GM18517 (cell line): Measurements from ENCODE around the gene RHPN2.

Experiments
- ATAC-seq: cut with Tn5 transposase; IDR thresholded peaks from one replicate; pipeline ENCODE4 v1.9.1; 2021; ENCODE audit warnings: mild to moderate bottlenecking, moderate library complexity; ENCODE audit not compliant: unreplicated experiment

RHPN2 gene

DNA sequence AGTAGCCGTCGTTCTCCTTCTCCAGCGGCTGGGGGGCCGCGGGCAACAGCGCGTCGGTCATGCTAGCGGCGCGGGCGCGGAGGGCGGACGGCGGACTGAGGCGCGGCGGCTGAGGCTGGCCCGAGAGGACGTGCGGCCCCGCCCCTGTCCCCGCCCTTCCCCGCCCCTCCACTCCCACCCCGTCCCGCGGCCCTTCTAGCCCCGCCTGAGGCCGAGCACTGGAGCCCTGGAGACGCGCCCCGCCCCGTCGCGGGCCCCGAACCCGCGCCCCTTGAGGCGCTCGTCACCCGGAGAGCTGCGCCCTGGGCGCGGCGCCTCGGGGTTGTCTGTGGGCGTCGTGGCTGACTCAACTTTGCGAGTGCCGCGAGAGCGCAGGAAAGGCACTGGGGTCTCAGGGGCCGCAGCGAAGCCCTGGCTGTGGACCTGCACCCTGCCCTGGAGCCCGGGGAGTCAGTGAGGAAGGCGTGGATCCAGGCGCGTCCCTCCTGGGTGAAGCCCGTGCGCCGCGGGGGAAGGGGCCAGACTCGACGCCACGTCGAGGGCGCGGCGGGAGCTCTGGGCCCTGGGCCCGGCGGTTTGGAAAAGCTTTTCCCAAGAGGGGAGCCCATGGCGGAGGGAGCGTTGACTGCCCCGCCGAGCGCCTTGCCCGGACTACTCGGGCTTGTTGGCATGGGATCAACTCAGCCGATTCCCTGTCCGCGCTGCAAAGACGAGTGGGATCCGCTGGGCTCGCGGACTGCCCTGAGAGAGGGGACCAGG, at the start of gene RHPN2:
Gene RHPN2 (minus strand): TSS at position 97 of the 759 bp plus-strand sequence. CDS start 36 bp downstream, at position 61.
- ATAC-seq, result no peak

DNA sequence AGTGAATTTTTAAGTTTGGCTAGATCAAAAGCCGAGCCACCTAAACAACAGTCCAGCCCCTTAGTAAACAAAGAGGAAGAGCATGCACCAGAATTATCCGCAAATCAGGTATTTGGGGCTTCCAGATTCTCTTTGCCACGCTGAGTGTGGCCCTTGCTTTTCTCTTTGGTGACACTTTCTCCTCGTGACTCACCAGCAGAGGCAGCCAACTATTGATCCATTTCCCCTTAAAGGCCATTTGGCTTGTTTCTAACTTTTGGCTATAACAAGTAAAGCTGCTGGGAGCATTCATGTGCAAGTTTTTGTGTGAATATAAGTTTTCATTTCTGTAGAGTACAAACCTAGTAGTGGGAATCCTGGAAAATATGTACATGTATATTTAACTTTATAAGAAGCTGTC, 49.6 kb upstream of the RHPN2 start:
- ATAC-seq, result no peak

DNA sequence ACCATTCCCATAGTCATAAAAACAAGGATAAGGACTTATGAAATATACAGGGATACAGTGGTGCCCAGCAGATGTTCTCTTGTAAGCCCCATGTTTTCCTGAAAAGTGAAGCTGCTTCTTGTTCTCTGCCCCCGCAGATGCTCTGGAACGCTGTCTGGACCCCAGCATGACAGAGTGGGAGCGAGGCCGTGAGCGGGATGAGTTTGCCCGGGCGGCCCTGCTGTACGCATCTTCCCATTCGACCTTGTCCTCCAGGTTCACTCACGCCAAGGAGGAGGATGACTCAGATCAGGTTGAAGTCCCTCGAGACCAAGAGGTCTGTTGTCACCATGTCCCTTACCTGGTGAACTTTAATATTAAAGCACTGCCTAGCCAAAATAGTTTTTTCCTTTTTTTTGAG, 46.9 kb upstream of the RHPN2 start:
- no peak for ATAC-seq

DNA sequence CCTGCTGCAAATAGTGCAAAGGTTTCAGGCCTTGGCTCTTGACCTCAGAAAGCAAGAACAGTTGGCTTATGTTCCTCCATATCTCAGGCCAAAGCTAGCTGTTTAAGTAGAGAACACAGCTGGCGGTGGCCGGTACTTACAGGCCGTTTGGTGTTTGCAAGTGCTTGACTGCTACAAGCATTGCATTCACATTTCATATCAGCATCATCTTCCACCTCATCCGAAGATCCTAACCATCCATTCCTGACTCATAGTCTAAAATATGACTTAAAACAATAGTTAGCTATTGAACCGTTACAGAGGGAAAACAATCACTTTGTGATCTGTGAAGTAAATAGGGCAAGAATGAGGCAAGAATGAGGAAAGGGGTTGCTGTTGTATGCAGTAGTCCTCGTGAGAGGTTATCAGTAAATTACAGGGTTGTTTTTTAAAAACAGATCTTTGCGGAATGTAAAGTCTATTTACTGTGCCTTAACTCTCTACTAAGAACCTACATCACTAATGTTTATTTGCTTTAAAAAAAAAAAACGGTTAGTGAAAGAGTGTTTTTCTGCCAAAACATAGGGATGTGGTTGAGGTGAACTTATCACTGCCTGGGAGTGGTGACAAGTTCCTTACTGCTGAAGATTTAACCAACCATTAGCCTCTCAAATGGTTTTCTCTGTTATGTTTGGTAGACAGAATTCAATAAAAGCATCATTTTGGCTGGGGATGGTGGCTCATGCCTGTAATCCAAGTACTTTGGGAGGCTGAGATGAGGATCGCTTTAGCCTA, 45.6 kb upstream of the RHPN2 start:
- no peak for ATAC-seq

DNA sequence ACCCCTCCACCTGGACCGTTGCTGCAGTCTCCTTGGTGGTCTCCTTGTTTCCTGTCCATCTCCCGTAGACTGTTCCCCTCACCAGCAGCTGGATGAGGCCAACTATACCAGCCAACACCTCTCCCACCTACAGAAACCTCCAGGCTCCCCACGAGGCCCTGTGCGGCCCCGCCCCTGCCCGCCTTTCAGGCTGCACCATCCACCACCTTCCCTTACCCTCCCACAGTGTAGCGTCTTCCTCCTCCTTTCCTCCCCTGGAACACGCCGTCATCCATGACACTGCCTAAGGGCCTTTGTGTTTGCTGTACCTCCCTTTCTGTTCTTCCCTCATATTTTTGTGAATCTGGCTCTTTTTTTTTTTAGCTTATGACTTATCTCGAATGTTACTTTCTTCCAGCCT, 43.5 kb upstream of the RHPN2 start:
- no peak for ATAC-seq

DNA sequence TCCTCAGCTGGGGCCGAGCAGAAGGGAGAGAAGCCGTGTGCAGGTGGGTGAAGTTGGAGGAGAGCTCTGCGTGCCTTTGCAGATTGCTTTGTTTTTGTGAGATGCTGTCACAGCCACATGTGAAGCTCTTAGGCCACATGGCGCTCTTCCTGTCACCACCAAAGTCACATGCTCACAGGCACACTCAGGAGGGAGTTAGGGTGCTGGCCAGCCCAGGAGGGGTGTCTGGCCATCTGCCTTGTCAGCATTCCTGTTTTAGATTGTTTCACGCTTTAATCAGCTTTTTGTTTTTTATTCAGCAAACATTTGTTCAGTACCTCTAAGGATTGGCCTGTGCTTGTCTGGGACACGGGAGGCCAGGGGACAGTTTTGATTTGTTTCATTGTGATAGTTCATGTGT, 38.2 kb upstream of the RHPN2 start:
- ATAC-seq, result no peak

DNA sequence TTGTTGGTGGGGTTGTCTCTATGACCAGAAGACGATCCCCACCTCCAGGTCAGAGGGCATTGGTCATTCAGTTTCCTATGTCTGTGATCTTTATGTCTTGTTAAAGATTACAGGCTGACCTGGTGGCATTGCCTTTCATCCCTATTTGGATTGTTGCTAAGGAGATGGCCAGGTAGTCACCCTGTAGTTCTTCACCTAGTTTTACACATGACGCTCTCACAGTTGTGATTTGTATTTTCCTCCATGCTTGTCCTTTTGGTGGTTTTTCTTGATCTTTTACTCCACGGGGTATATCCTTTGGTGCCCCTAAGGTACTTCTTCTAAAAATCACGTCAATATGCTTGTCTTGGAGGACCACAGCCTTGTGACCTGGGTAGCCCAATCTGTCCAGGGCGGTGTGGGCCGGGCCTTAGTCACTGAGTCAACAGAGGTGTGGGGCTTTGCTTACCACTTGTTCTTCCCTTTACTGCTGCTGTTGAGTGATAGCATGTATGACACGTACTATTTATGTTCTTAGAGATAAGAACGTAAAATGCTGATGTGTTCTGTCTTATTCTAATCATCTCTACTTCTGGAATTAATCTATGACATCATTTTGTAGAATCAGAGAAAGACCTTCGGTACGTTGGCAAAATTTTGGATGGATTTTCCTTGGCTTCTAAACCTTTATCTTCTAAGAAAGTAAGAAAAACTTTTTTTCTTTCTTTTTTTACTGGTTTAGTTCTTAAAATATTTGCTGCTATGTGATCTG, 36.4 kb upstream of the RHPN2 start:
- ATAC-seq, result no peak

DNA sequence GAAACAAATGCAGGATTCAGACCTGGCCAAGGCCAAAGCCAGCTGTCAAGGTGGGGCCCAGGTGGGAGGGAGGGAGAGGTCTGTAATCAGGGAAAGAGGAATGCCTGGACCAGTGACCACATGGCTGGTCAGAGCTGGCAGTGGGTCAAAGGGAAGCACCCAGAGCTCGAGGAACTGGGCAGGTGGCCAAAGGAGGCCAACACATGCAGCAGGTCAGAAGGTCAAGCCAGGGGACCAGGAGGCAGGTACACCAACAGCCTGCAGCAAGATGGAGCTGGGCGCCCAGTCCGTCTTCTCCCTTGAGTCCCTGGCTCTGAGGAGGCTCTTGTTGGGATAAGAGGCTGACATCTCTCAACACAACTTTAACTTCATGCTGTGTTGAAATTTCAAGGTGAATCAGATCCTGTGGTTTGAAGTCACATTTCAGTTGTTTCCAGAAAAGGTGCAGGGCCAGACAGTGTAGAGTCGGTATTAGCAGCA, 33.4 kb upstream of the RHPN2 start:
- ATAC-seq, result no peak

DNA sequence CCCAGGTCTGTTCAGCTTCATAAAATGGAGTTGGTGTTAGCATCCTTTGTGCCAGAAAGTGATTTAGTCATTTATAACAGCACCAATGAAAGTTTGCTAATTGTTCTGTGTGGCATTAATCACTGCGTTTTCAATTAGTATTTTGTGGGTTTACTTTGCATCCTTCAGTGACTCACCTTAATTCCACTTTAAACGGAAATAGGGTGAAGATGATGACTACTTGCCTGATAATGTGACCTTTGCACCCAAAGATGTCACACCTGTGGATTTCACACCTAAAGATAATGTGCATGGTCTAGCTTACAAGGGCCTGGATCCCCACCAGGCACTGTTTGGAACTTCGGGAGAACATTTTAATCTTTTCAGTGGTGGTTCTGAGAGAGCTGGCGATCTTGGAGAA, 31.3 kb upstream of the RHPN2 start:
- no peak for ATAC-seq

DNA sequence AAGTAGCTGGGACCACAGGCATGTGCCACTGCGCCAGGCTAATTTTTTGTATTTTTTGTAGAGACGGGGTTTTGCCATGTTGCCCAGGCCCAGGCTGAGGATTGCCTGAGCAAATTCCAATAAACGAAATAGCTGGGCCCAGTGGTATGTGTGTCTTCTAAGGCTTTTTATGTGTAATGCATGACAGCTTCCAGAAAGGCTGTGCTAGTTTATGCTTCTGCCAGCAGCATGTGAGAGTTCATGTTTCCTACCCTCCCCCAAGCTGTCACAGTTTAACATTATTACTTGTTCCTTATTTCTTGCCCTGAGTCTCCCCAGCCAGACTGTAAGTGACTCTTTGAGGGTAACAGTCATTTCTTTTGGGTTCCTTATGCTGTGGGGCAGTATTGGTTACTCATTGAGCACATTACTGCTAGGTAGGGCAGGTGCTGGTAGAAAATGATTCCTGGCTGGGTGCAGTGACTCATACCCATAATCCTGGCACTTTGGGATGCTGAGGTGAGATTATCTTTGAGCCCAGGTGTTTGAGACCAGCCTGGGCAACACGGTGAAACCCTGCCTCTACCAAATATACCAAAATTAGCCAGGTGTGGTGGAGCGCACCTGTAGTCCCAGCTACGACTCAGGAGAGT, 29.9 kb upstream of the RHPN2 start:
- ATAC-seq, result no peak

DNA sequence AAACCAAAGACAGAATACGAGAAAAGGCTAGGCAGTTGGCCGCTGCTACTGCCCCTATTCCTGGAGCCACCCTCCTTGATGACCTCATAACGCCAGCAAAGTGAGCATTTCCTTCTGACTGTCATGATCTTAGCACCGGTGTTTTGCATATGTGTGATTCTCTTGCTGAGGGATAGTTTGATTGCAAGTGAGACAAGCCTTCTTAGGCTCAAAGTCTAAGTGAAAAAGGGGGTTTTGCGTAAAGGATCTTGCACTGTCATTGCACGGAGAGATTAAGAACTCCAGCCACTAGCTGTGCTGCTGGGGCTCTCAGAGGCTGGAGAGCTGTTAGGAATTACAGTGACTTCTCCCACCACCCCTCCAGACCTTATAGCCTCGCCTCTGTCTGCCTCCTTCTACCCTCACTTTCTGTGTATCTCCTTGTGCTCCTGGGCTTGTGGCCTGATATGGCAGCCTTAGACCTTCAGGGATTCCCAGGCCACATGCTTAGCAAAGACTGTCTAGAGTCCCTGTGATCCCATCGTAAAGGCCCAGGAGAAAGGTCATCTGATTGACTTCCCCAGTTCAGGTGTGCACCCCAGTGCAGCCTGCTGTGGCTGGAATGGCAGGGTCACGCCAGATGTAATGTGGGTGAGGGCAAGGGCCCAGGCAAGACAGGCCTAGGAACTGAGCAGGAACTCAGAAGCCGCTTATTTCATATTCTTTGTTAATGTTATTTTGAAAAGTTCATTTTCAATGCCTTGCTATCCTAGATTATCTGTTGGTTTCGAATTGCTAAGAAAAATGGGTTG, 28.9 kb upstream of the RHPN2 start:
- no peak for ATAC-seq

DNA sequence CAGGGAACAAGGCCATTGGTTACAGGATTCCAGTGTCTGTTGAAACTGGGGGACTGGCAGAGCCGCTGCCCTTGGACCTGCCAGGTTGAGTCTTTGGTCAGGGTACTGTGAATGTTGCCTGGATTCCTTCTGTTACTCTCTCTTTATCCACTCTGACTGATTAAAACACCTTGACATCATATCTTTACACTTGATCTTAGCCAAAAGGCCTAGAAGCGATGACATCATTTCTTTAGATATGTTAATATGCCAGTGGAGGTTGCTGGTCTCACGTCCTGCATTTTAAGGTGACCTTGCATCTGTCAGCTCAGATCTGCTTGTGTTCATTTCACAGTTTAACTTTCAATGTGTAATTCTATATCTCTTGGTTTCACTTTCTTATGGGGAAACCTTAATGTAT, 25.5 kb upstream of the RHPN2 start:
- no peak for ATAC-seq

DNA sequence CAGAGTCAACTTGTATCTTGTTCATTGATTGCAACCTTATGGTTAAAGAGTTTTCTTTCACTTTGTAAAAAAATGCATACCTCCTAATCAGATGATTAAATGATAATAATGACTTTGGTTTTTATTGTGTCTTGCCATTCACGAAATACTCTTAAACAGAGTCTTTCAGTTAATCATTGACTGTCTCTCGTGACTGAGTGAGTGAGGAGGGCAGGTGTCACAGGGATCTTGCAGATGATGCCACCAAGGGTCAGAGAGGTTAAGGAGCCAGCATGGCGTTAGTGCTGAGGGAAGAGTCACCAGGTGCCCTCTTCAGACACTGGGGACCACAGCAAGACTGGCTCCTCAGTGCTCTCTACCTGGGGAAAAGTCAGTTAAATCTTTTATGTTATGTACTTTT, 24.3 kb upstream of the RHPN2 start:
- no peak for ATAC-seq

DNA sequence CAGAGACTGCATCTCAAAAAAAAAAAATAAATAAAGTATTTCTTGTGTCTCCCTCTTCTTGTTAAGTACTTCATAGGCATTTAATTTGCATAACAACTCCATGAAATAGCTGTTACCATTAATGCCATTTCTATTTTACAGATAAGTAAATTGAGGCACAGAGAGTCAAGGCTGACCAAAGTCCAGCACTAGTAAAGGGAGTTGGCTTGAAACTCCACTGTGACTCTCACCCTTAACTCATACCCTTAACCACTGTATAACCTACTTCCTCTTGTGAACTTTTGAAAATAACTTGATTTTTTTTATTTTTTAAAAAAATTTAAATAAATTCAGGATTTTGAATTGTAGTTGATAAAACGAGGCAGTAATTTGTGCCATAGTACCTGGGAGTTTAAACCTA, 22.3 kb upstream of the RHPN2 start:
- no peak for ATAC-seq

DNA sequence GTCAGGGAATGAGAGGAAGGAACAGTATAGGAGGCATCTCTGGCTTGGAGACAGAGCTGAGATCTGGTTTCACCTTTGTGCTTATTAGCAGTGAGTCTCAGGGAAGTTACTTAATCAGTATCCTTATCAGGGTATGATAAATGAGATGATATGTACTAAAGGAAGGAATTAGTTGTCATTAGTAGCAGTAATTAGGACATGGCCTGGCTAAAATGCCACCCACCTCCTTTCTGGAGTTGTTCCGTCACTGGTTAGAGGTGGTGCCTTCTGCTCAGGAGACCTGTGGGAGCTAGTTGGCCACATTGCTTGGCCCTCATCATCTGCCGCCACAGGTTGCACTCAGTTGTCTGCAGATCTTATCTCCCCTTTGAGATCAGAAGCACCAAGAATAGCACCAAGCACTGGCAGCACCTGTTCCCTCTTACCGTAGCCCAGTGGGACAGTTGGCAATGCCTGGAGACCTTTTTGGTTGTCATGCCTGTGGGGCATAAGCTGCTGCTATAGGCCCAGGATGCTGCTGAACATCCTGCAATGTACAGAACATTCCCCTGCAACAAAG, 21.0 kb upstream of the RHPN2 start:
- ATAC-seq, result no peak

DNA sequence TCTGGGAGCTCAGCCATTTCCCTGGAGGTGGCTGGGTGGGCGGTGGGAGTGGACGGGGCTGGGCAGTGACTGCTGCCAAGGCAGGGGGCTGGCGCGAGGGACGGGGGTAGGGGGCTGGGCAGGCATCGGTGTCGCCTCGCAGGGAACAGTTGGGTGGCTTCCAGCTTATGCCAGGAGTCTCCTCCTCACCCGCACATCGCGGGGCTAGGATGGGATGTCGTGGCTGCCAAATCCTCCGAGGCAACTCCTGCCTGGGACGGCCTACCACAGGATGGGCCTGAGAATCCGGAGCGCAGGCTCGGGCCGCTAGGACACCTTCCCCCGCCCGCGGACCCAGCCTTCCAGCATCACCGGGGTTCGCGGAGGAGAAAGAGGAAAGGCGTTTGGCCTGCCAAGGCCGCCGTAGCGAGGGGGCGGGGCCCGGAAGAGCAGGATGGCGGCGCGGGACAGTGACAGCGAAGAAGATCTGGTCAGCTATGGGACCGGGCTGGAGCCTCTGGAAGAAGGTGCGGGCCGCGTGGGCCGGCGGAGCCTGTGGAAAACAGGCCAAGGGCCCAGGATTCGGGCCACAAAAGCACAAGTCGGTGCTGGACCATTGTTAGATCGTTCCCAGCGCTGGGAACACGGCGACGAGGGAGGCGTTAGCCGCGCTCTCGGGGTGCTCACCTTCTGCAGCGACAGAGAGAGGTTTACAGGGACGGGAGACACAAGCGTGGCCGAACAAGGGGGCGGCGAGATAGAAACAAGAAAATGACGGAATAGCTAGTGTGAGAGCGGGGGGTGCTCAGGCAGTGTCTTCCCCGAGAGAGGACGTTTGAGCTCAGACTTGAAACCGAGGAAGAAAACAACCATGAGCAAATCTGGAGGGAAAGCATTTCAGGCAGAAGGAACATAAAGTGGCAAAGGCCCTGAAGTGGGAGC, 16.3 kb upstream of the RHPN2 start, which contains the start of gene GPATCH1:
Gene GPATCH1 (plus strand): TSS at position 421 of the 921 bp plus-strand sequence. CDS start 13 bp downstream, at position 434.
- peak; percentile 79 for ATAC-seq

DNA sequence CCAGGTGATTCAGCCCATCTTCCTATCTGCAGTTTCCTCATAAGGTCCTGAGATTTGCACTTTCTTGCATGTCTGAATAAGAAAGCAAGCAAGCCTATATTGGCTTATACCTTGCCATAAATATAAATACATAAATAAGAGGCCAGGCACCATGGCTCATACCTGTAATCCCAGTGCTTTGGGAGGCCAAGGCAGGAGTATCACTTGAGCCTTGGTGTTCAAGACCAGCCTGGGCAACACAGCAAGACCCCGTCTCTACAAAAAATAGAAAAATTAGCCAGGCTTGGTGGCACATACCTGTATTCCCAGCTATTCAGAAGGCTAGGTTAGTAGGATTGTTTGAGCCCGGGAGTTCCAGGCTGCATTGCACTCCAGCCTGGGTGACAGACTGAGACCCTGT, 10.8 kb upstream of the RHPN2 start:
- no peak for ATAC-seq

DNA sequence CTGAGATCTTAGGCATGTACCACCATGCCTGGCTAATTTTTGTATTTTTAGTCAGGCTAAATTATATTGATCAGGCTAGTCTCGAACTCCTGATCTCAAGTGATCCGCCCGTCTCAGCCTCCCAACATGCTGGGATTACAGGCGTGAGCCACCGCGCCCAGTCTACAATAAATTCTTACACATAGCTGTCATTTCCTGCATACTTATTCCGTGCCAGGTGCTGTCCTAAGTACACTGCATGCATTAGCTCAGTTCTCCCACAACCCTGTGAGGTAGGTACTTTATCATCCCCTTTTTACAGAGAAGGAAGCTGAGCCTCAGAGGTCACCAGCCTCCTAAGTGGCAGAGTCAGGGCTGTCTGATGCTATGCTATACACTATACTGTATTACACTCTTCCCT, 7.2 kb upstream of the RHPN2 start:
- ATAC-seq, result no peak

DNA sequence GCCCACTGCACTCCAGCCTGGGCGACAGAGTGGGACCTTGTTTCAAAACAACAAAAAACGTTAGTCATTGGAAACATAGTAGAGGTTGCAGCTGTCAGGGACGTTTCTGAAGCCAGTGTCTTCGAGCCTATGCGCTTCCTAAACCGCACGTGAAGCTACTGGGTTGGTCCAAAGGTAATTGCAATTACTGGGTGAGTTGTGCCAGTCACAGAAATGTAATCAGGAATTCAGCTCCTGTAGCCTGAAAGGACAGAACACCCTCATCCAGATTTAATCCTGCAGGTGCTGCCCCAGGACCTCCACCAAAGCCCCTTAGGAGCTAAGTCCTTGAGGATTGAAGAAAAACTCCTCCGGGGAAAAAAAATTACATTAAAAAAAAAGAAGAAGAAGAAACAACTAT, 2.4 kb upstream of the RHPN2 start:
- no peak for ATAC-seq
